Spinal cord (tissue), 10 donors: Measurements from ENCODE around the gene INHBC. TPM values are rescaled to one million over a fixed set of nuclear protein-coding genes. Genes with fewer than 3 reads are reported as not detected.
"Not testable (repeated sequence)": the region's sequence is repeated elsewhere in the genome, so short reads cannot be mapped to it uniquely, and the experiment has no call there.

Experiments
- DNase-seq, 6 donors: peaks; one replicate each; pipeline versions ENCODE4 v3.0.0 to v3.0.0-alpha.2; 2013 to 2015; ENCODE audit warnings: low spot score in 6 of 6, low read depth in 4 of 6
- H3K27ac ChIP-seq: one replicate; pipeline ENCODE4 v1.5.1; 2013; ENCODE audit warnings: low read depth, low read length, control low read depth
- H3K27me3 ChIP-seq: one replicate; pipeline ENCODE4 v1.6.1; 2013; ENCODE audit warnings: low read length; ENCODE audit not compliant: control insufficient read depth, insufficient read depth
- H3K36me3 ChIP-seq: one replicate; pipeline ENCODE4 v1.6.1; 2013; ENCODE audit warnings: low read length; ENCODE audit not compliant: control insufficient read depth, insufficient read depth
- H3K4me1 ChIP-seq: one replicate; pipeline ENCODE4 v1.6.1; 2013; ENCODE audit warnings: low read length; ENCODE audit not compliant: control insufficient read depth, insufficient read depth
- H3K4me3 ChIP-seq: one replicate; pipeline ENCODE4 v1.5.1; 2013; ENCODE audit warnings: low read depth, low read length, control low read depth
- H3K9me3 ChIP-seq: one replicate; pipeline ENCODE4 v1.6.1; 2013; ENCODE audit warnings: low read length; ENCODE audit not compliant: control insufficient read depth, insufficient read depth
- WGBS: methylation state at CpG from one replicate; pipeline ENCODE4 v1.1.5; 2013; ENCODE audit warnings: missing lambda C conversion rate; ENCODE audit not compliant: insufficient coverage; 5-methylcytosine and 5-hydroxymethylcytosine counted together
- long read RNA-seq, 4 donors: transcript quantifications; one replicate each; lab custom pipeline, GENCODE V29; 2026
- polyA plus RNA-seq, 2 donors: library from polyadenylated mRNA; unstranded; fragments of 120-200 nt; gene quantifications; one replicate each; pipeline ENCODE4 v1.2.1, GENCODE V29; 2013; ENCODE audit not compliant: insufficient read length in 2 of 2
- total RNA-seq, 2 donors: library from RNA; depleted of rRNA in 1 of 2; stranded (reverse); fragments of 120-200 nt in 1 of 2; fragments of >200 nt in 1 of 2; gene quantifications; one replicate each; pipeline versions ENCODE4 v1.2.3 to v1.2.4, GENCODE V29; 2013 to 2014
- donor health status: healthy.

The INHBC gene, protein sequence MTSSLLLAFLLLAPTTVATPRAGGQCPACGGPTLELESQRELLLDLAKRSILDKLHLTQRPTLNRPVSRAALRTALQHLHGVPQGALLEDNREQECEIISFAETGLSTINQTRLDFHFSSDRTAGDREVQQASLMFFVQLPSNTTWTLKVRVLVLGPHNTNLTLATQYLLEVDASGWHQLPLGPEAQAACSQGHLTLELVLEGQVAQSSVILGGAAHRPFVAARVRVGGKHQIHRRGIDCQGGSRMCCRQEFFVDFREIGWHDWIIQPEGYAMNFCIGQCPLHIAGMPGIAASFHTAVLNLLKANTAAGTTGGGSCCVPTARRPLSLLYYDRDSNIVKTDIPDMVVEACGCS
- not detected for total RNA-seq
- polyA plus RNA-seq = under 1 TPM; 0.13 to 0.15 TPM
- long read RNA-seq, donor 1 = 0 reads
- long read RNA-seq, donor 2 = 0 reads
- long read RNA-seq, donor 3 = 0 reads
- long read RNA-seq, donor 4 = 0 reads

DNA sequence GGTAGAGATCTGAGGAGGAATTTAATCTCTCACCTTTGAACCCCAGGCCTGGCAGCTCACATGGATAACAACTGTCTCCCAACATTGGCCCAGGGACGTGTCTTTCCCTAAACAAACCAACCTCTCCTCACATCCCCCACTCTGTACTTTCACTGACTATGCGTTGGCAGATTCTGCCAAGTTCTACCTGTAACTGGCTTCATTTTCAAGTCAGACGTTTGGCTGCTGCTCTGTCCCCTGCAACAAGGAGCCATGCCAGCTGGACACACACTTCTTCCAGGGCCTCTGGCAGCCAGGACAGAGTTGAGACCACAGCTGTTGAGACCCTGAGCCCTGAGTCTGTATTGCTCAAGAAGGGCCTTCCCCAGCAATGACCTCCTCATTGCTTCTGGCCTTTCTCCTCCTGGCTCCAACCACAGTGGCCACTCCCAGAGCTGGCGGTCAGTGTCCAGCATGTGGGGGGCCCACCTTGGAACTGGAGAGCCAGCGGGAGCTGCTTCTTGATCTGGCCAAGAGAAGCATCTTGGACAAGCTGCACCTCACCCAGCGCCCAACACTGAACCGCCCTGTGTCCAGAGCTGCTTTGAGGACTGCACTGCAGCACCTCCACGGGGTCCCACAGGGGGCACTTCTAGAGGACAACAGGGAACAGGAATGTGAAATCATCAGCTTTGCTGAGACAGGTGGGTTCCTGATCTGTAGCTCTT, at the start of gene INHBC:
Gene INHBC (plus strand): TSS at position 268 of the 707 bp plus-strand sequence. CDS start 103 bp downstream, at position 371.
- Histone ChIP-seq H3K27ac (no peak within 1 kb of the TSS), H3K4me1 (no peaks in the 10 kb centered on the region), H3K4me3 (no peak within 1 kb of the TSS), H3K27me3 (no peaks in the 10 kb centered on the region), H3K36me3 (no peaks in the 10 kb centered on the region), H3K9me3 (no peaks in the 10 kb centered on the region)
- 79% methylated on average over 8 of the region's 8 CpGs for WGBS
- no peak for DNase-seq

DNA sequence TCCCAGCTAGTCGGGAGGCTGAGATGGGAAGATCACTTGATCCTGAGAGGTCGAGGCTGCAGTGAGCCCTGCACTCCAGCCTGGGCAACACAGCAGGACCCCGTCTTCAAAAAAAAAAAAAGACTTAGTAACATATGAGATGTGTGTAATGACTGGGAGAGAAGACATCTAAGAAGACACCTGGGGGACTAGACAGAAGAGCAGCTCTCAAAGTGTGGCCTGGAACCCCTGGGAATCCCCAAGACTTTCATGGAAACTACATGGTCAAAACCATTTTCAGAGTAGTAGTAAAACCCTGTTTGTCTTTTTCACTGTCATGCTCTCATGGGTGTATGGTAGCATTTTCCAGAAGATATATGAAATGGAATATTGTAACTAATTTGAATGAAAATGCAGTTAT, 49.0 kb upstream of the INHBC start:
- DNase-seq = no peak
- H3K4me1 ChIP-seq = no peaks in the 10 kb centered on the region
- WGBS = 100% methylated on average over 2 of the region's 3 CpGs
- H3K36me3 ChIP-seq = peaks cover 16% of the 10 kb centered on the region
- H3K27me3 ChIP-seq = no peaks in the 10 kb centered on the region
- no peak overlapping the region for H3K4me3 ChIP-seq
- no peaks in the 10 kb centered on the region for H3K9me3 ChIP-seq
- H3K27ac ChIP-seq = no peak overlapping the region

DNA sequence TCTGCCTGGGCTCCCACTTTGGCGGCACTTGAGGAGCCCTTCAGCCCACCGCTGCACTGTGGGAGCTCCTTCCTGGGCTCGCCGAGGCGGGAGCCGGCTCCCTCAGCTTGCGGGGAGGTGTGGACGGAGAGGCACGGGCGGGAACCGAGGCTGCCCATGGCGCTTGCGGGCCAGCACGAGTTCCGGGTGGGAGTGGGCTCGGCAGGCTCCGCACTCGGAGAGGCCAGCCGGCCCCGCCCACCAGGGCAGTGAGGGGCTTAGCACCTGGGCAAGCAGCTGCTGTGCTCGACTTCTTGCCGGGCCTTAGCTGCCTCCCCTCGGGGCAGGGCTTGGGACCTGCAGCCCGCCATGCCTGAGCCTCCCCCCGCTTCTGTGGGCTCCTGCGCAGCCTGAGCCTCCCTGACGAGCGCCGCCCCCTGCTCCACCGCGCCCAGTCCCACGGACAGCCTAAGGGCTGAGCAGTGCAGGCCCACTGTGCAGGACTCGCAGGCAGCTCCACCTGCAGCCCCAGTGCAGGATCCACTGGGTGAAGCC, 48.3 kb upstream of the INHBC start:
- Histone ChIP-seq H3K4me1 (no peaks in the 10 kb centered on the region), H3K27ac (no peak overlapping the region), H3K27me3 (no peaks in the 10 kb centered on the region), H3K4me3 (no peak overlapping the region), H3K9me3 (no peaks in the 10 kb centered on the region), H3K36me3 (peaks cover 17% of the 10 kb centered on the region)
- WGBS = 97% methylated on average over 32 of the region's 33 CpGs
- DNase-seq = no peak

DNA sequence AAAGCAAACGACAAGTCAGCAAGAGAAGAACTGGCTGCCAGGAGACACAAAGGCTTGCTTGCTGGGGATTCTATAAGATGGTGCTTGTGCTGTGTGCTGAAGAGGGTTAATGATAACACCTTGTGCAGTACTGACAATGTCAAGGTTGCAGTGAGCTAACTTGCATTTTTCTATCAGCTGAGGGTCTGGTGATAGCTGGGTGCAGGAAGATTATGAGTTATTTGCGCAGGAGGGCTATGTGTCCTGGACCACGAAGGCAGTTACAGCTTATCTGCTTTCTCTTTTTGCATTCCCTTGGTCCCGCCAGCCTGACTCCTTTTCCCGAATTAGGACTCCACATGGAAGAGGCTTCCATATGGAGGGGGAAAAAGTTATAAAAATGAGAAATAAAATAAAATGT, 46.2 kb upstream of the INHBC start:
- H3K27ac ChIP-seq = no peak overlapping the region
- WGBS = 85% methylated on average over 3 of the region's 5 CpGs

DNA sequence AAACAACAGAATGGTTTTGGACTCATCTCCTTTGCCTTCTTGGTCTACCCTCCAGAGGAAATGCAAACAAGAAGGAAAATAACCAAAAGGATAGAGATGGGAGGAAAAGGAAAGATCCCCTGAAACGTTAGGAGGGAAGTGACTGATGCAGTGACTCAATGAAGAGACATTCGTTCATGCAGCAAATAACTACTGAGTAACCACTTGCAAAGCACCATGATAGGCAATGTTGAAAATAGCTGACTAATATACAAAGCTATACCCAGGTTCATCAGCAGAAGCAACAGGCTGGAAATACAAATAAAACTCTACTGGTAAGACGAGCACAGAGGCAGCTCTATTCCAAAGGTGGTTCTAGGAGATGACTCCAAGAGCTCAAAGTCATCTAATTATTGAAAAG, 45.6 kb upstream of the INHBC start:
- Histone ChIP-seq H3K27ac (no peak overlapping the region), H3K36me3 (peaks cover 13% of the 10 kb centered on the region), H3K4me3 (no peak overlapping the region), H3K9me3 (no peaks in the 10 kb centered on the region), H3K27me3 (no peaks in the 10 kb centered on the region), H3K4me1 (no peaks in the 10 kb centered on the region)
- no CpG with 5 or more reads among the region's 3 CpGs for WGBS
- DNase-seq = no peak

More for the DNA sequence above, 46.2 kb upstream of the INHBC start:
- Histone ChIP-seq H3K9me3 (no peaks in the 10 kb centered on the region), H3K4me3 (no peak overlapping the region), H3K4me1 (no peaks in the 10 kb centered on the region), H3K27me3 (no peaks in the 10 kb centered on the region), H3K36me3 (peaks cover 13% of the 10 kb centered on the region)
- DNase-seq = no peak

DNA sequence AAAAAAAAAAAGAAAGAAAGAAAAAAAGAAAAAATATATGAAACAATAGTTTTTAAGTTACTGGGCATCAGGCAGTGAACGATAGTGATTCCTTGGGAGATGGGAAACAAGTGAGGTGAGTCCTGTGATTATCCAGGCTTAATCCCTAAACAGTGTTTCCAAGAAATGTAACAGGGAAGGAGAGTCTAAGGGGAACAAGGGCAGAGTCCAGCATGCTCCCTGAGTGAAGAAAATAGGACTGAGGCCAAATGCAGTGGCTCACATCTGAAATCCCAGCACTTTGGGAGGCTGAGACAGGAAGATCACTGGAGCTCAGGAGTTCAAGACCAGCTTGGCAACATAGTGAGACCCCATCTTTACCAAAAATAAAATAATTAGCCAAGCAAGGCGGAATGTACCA, 44.4 kb upstream of the INHBC start:
- no peak for DNase-seq
- H3K4me1 ChIP-seq = no peaks in the 10 kb centered on the region
- no peaks in the 10 kb centered on the region for H3K9me3 ChIP-seq
- peaks cover 19% of the 10 kb centered on the region for H3K36me3 ChIP-seq
- WGBS = 75% methylated on average over 2 of the region's 2 CpGs
- no peak overlapping the region for H3K27ac ChIP-seq
- no peaks in the 10 kb centered on the region for H3K27me3 ChIP-seq
- H3K4me3 ChIP-seq = no peak overlapping the region

DNA sequence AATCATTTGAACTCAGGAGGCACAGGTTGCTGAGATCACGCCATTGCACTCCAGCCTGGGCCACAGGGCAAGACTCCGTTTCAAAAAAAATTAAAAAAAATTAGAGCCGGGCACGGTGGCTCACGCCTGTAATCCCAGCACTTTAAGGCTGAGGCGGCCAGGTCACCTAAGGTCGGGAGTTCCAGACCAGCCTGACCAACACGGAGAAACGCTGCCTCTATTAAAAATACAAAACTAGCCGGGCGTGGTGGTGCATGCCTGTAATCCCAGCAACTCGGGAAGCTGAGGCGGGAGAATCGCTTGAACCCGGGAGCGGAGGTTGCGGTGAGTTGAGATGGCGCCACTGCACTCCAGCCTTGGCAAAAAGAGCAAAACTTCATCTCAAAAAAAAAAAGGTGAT, 39.5 kb upstream of the INHBC start:
- WGBS = 93% methylated on average over 16 of the region's 18 CpGs
- Histone ChIP-seq H3K4me3 (no peak overlapping the region), H3K27me3 (no peaks in the 10 kb centered on the region), H3K27ac (no peak overlapping the region), H3K9me3 (no peaks in the 10 kb centered on the region), H3K36me3 (peaks cover 13% of the 10 kb centered on the region), H3K4me1 (no peaks in the 10 kb centered on the region)
- no peak for DNase-seq

DNA sequence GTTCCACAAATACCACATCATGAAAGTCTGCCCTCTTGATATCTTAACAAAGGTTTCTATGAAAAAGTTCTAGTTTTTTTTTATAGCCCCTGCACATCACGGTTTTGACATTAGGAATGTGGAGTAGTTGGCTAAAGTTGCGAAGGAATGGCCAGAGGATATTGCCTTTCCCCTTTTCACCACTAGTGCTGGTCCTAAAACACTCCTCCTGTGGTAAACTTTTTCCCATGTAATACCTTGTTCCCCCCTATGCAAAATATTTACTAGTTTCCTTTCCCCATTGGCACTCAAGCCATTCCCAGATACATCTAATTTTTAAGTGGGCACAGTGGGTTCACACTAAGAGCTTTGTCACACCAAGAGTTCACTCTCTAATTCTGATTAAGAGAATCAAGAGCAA, 37.1 kb upstream of the INHBC start:
- no CpG with 5 or more reads among the region's 2 CpGs for WGBS
- Histone ChIP-seq H3K27ac (no peak overlapping the region), H3K27me3 (no peaks in the 10 kb centered on the region), H3K4me3 (no peak overlapping the region), H3K9me3 (no peaks in the 10 kb centered on the region), H3K36me3 (peaks cover 8% of the 10 kb centered on the region), H3K4me1 (no peaks in the 10 kb centered on the region)
- DNase-seq = no peak

DNA sequence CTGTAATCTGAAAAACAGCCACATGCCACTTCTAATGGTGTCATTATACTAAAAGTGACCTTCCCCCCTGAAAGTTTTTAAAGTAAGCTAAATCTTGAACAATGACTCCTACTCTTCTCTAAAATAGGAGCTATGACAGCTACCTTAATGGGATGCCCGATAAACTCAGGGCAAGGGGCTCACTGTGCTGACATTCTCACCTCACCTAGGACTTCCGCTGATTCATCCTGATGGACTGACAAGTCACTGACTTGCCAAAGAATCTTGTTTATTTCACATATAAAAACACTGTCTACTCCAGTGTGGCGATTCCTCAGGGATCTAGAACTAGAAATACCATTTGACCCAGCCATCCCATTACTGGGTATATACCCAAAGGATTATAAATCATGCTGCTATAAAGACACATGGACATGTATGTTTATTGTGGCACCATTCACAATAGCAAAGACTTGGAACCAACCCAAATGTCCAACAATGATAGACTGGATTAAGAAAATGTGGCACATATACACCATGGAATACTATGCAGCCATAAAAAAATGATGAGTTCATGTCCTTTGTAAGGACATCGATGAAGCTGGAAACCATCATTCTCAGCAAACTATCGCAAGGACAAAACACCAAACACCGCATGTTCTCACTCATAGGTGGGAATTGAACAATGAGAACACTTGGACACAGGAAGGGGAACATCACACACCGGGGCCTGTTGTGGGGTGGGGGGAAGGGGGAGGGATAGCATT, 34.7 kb upstream of the INHBC start:
- WGBS = 78% methylated on average over 2 of the region's 7 CpGs
- H3K27me3 ChIP-seq, H3K4me3 ChIP-seq: not testable (repeated sequence)

More for the DNA sequence above, 34.7 kb upstream of the INHBC start:
- H3K27ac ChIP-seq, H3K4me1 ChIP-seq, H3K9me3 ChIP-seq, H3K36me3 ChIP-seq, DNase-seq: not testable (repeated sequence)
